GM21576 (cell line): ENCODE results near the gene CYTH3.
"Not testable (repeated sequence)": the region's sequence is repeated elsewhere in the genome, so short reads cannot be mapped to it uniquely, and the experiment has no call there.

ENCODE experiments used
- ATAC-seq: cut with Tn5 transposase; IDR thresholded peaks from one replicate; pipeline ENCODE4 v1.9.1; 2021; ENCODE audit warnings: mild to moderate bottlenecking, moderate library complexity; ENCODE audit not compliant: unreplicated experiment

CYTH3 gene

DNA sequence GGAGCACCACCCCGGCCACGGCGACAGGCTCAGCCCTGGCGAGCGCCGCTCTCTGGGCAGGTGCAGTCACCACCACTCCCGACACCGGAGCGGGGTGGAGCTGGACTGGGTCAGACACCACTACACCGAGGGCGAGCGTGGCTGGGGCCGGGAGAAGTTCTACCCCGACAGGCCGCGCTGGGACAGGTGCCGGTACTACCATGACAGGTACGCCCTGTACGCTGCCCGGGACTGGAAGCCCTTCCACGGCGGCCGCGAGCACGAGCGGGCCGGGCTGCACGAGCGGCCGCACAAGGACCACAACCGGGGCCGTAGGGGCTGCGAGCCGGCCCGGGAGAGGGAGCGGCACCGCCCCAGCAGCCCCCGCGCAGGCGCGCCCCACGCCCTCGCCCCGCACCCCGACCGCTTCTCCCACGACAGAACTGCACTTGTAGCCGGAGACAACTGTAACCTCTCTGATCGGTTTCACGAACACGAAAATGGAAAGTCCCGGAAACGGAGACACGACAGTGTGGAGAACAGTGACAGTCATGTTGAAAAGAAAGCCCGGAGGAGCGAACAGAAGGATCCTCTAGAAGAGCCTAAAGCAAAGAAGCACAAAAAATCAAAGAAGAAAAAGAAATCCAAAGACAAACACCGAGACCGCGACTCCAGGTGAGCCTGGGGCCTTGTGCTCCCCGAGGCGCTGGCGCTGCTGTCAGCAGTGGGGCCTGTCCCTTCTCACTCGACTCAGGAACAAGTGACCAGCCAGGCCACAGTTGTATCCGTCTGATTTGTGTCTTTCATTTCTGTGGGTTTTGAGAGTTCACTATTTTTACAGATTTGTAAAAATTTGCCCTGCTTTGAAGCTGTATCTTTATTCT, 117.7 kb downstream of the CYTH3 start:
- no peak for ATAC-seq

DNA sequence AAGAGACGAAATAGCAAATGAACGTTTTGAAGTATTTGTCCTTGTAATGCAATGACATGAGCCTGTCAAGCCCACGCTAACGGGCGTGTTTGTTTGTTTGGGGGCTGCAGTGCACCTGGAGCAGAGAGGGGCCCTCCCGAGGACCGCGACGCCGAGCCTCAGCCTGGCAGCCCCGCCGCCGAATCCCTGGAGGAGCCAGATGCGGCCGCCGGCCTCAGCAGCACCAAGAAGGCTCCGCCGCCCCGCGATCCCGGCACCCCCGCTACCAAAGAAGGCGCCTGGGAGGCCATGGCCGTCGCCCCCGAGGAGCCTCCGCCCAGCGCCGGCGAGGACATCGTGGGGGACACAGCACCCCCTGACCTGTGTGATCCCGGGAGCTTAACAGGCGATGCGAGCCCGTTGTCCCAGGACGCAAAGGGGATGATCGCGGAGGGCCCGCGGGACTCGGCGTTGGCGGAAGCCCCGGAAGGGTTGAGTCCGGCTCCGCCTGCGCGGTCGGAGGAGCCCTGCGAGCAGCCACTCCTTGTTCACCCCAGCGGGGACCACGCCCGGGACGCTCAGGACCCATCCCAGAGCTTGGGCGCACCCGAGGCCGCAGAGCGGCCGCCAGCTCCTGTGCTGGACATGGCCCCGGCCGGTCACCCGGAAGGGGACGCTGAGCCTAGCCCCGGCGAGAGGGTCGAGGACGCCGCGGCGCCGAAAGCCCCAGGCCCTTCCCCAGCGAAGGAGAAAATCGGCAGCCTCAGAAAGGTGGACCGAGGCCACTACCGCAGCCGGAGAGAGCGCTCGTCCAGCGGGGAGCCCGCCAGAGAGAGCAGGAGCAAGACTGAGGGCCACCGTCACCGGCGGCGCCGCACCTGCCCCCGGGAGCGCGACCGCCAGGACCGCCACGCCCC, 118.5 kb downstream of the CYTH3 start:
- ATAC-seq: no peak

DNA sequence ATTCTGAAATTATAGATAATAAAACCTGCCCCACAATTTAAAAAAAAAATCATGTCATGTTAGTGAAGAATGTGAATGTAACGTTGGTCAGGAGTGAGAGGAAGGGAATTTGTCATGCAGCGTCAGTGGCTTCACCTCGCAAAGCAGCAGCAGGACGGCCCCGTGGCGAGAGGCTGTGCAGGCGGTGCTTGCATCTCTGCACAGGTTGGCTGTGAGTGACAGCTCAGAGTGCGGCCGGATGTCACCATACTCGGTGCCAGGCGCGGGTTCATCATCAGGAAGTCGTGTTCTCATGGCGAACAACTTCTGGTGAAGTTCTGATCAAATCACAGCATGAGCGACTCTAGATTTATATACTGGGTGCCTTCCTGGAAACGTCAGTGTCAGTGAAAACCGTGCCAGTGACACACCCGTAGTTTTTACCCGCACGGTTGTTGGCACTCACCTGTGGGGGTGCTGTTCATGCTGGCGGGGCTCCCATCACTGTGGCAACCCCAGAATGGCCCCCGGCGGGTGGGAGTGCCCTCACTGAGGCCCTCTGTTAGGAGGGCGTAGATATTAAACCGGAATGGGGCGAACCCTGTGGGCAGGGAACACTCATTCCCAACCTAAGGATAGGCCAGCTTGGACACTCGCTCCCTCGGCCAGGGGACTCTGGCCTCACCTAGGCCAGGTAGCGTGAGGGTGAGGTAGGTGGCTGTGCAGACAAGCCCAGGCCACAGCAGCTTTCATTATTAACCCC, 120.3 kb downstream of the CYTH3 start:
- ATAC-seq: no peak

DNA sequence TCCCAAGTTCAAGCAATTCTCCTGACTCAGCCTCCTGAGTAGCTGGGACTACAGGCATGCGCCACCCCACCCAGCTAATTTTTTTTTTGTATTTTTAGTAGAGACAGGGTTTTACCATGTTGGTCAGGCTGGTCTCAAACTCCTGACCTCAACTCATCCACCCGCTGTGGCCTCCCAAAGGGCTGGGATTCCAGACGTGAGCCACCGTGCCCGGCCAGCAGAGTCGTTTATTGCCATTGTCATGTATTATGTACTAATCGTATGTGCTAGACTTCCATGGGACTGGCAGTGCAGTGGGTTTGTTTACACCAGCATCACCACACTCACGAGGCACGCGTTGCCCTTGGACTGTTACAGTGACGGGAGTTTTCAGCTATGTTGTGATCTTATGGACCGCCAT, 120.9 kb downstream of the CYTH3 start:
- not testable (repeated sequence) for ATAC-seq

DNA sequence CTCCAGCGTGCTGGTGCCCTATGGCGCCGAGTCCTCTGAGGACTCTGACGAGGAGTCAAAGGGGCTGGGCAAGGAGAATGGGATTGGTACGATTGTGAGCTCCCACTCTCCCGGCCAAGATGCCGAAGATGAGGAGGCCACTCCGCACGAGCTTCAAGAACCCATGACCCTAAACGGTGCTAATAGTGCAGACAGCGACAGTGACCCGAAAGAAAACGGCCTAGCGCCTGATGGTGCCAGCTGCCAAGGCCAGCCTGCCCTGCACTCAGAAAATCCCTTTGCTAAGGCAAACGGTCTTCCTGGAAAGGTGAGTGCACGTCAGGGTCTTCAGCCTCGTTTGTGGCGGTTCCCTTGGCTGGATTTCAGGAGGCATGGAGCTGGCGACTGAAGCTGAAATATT, 122.4 kb downstream of the CYTH3 start:
- no peak for ATAC-seq

DNA sequence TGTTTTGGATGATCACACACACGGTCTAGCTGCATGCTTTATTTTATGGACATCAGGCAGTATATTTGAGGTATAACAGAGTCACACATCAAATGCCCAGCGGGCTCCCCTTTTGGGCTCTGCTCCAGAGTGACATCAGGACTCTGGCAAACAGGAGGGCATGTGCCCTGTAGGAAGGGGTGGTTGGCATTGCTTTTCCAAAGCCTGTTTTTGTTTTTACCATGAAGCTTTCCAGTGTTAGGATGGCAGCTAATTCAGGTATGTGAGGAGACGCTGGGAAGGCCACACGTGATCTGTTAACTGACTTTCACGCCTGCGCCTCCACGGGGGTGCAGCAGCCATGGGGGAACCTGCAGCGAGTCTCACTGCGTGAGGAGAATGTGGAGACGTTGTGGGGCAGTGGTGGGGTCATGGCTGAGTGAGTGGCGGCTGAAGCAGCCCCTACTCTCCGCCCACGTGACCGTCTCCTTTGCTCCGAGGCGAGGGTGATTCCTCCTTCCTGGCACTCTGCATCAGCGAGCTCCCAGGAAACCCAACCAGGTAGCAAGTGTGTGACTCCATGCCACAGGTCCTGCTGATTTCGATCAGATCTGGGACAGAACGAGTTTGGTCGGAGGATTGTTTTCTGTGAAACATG, 123.6 kb downstream of the CYTH3 start:
- no peak for ATAC-seq

DNA sequence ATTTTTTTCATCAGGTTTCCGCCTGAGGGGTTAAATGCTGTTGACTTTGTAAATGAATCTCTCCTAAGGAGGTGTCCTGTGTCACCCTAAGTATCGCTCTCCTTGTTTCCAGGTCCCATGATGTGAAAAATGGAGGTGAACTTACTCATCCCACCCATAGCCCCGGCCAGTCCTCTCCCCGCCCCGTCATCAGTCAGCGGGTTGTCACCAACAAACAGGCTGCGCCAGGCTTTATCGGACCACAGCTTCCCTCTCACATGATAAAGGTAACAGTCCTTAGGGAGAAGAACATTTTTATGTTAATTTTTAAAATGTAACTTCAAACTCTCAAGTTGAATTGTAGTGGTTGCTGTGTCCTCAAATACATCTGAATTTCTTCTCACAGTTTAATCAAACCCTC, 124.8 kb downstream of the CYTH3 start:
- no peak for ATAC-seq

DNA sequence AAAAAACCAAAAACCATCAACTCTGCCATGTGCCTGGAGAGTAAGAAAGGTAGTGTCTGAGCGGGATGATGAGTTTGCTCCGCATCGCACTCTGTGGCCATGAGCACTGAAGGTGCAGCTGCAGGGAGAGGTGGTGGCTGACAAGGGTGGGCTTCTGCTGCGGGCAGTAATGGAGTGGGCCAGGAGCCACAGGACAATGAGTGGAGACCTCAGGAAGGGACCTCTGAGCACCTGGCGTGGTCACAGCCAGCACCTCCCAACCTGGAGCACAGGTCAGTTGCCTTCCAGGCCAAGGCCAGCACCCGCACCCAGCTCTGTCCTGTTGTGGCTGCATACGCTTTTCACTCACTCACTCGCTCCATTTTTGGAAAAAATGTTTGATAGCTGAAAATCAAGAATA, 125.8 kb downstream of the CYTH3 start:
- no peak for ATAC-seq

DNA sequence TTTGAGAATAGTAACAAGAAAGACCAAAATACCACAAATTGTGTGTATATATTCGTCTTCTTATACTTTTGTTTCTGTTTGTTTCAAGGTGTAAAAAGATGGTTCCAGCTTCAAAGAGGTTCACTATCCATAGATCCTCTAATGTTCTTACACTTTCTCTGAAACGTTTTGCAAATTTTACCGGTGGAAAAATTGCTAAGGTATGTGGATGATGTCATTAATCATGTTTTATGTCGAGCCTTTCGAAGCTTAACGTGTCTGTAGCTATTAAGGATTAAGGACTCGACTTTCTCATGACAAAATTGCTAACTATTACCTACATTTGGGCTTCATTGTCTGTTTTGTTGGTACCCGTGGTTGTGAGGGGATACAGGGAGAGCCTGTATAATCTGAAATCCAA, 128.4 kb downstream of the CYTH3 start:
- no peak for ATAC-seq

DNA sequence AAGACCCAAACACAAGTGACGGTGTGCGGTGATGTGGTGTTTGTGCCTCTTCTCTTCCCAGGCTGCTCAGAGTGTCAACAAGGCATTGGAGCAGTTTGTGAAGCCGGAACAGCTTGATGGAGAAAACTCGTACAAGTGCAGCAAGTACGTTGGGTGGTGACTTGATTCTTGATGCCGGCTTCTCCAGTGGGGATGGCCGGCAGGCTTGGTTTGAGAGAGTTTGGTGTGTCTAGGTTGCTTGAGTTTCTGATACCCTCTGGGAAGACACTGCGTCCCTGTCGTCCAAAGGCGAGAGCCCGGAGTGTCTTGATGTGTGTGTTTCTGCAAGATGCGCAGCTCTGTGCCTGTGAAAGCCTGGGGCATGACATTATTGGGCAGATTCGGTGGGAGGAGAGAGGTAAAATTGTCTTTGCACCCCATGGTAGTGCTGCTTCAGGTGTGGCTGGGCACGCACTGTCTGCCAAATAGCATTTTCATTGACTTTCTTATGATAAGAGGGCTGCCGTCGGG, 129.5 kb downstream of the CYTH3 start:
- no peak for ATAC-seq

DNA sequence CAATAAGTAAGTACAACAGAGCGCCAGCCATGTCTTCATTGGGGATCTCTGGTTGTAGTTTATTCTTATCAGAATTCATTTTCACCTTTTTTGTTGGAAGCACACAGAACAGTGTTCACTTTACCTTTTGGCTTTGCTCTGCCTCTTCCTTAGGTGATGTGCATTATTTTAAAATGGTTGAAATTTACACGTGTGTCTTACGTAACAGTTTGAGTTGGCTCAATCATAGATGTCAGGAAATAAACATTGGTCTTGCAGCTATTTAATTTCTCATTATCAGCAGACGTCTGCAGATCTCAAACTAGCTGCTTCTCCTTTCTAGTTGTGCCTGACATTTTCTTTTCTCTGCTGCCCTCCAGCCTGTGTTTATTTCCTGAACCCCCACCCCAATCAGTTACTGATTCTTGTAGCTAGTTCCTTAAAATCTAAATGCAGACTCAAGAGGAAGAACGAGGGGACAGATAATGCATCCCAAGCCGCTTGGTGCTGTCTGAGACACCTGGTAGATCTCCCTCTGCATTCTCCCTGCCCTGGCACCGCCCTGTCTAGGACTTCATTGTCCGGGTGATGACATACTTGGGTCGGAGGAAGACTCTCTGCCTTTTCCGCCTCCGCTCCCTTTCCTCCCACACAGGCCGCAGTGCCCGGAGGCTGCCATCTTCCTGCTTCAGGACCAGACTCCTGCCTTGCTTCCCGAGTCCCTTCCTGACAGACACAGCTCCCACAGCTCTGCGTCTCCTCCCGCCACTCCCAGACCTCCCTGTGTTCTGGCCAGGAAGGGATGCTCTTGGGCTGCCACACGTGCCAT, 133.0 kb downstream of the CYTH3 start:
- ATAC-seq: no peak

DNA sequence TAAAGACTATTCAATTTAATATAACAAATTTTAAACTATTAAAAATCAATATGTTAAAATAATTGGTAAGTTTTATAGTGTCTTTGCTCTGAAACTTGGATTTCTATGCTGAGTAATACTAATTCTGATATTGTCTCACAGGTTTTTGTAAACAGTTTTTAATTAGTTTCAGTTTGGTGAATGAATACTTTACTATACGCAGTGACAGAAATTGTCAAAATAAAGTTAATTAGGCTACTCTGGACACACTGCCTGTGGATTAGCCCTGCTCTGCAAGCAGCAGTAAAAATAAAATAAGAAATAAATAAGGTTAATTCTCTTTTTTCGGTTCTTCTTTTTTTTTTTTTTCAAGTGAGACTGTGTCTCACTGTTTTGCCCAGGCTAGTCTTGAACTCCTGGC, 135.9 kb downstream of the CYTH3 start:
- no peak for ATAC-seq

DNA sequence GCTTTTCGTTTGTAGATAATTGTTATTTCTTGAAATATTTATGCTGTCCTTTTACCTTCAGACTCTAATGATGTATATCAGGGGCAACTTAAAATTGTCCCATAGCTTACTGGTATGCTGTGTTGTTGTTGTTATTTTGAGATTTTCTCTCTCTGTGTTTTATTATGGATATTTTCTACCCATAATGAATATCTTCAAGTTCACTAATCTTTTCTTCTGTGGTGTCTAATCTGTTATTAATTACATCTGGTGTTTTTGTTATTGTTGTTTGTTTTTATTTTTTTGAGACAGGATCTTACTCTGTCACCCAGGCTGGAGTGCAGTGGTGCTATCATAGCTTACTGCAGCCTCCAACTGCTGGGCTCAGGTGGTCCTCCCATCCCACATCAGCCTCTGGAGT, 139.2 kb downstream of the CYTH3 start:
- ATAC-seq: no peak

DNA sequence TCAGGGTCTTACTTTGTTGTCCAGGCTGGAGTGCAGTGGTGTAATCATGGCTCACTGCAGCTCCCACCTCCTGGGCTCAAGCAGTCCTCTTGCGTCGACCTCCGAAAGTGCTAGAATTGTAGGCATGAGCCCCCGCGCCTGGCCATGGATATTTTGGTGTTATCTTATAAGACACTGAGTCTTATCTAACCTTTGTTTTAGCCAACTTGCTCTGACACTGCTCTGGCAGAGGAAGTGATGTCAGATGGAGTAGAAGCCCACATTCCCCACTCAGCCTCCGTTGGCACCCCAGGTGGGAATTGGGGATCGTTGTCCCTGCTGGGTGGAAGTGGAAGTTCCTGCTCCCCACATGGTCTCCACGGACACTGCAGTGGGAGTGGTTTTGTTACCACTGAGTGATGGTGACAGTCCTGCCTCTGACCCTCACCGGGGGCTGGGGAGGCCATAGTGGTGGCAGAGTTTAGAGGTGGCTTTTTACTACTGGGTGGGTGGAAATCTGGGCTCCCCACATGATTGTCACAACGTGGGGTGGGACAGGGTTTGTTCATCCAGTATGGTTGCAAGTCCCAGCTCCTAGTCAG, 142.3 kb downstream of the CYTH3 start:
- no peak for ATAC-seq

DNA sequence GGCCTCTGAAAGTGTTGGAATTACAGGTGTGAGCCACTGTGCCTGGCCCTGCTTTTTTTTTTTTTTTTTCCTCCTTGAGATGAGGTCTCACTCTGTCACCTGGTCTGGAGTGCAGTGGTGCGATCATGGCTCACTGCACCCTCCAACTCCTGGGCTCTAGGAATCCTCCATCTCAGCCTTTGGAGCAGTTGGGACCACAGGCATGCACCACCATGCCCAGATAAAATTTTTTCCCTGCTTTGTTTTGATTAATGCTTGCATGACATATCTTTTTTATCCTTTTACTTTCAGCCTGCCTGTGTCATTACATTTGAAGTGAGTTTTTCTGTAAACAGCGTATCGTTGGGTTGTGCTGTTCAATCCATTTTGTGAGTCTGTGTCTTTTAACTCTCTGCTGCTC, 144.2 kb downstream of the CYTH3 start:
- ATAC-seq: no peak

DNA sequence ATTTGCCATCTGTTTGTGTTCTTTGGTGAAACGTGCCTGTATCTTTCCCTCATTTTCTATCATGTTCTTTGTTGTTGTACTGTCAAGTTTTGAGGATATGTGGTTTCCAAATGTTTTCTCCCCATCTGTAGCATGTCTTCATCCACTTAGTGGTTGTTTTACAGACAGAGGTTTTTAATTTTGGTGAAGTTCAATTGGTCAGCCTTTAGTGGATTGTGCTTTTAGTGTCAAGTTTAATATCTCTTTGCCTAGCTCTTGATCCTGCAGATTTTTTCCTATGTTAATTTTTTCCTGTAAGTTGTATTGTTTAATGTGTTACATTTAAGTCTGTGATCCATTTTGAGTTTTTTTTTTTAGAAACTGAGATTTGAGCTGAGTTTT, 145.3 kb downstream of the CYTH3 start:
- ATAC-seq: no peak

DNA sequence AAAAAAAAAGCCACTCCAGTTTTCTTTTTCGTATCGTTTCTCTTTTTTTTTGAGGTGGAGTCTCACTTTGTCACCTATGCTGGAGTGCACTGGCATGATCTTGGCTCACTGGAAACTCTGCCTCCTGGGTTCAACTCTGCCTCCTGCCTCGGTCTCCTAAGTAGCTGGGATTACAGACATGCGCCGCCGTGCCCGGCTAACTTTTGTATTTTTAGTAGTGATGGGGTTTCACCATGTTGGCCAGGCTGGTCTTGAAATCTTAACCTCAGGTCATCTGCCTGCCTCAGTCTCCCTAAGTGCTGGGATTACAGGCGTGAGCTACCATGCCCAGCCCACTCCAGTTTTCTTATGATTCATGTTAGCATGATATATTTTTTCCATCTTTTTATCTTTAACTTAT, 148.6 kb downstream of the CYTH3 start:
- ATAC-seq: no peak

DNA sequence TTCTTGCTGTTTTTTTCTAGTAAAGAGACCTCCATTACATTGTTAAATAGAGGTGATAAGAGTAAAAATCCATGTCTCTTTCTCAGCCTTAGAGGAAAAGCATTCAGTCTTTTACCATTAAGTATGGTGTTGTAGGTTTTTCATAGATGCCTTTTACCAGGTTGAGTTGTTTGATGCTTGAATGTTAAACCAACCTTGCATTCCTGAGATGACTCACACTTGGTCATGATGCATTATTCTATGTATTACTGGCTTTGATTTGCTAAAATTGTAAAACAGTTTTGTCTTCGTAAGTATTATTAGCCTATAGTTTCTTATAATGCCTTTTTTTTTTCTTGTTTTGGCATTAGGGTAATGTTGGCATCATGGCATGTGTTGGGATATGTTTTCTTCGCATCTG, 151.3 kb downstream of the CYTH3 start:
- no peak for ATAC-seq

DNA sequence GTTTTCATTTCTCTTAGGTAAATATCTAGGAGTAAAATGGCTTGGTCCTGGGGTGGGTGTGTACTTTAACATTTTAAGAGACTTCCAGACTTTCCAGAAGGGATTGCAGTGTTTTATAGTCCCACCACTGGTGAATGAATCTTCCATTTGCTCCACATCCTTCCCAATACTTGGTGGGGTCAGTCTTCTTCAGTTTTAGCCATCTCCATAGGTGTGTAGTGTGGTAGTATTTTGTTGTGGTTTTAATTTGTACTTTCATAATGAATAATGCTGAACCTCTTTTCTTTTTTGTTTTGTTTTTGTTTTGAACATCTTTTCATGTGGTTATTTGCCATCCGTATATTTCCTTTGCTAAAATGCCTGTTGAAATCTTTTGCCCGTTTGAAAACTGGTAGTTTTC, 154.9 kb downstream of the CYTH3 start:
- ATAC-seq: no peak

DNA sequence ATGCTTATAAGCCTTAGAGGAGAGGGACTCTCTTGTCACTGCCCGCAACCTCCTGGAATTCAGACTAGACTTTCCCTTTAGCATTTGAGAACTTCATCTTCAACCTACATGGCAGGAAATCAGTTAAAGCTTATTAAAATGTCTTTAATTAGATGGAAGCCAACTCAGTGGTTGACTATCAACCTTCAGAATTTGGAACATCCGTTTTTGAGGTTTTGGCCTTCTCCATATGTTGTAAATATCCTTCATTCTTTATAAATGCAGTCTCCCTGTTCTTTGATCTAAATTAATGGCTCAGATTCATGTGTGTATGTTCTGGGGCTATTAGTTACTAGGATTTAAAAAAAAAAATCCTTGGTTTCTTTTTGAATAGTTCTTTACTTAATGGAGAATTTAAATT, 156.2 kb downstream of the CYTH3 start:
- ATAC-seq: no peak
